Adrenal gland (tissue), 12 donors: ENCODE results near the gene CCDC6. TPM values are rescaled to one million over a fixed set of nuclear protein-coding genes. Genes with fewer than 3 reads are reported as not detected.
A peak's percentile ranks its signal among the peaks of the same experiment; 100 is the strongest.

Experiments
- DNase-seq, 7 donors: peaks; one replicate each; pipeline ENCODE4 v3.0.0-alpha.2; 2019 to 2020
- H3K27ac ChIP-seq, 5 donors: fragments of 200-600 bp; sonication (generic) in 4 of 5; 1 replicate in 3 of 5; 2 replicates in 2 of 5; pipeline versions ENCODE4 v1.5.1 to v1.8.0; 2016 to 2020; ENCODE audit warnings: mild to moderate bottlenecking in 1 of 5
- H3K27me3 ChIP-seq: fragments of 200-600 bp; 2 replicates; pipeline ENCODE4 v1.8.0; 2021
- H3K36me3 ChIP-seq, 2 donors: fragments of 200-600 bp; replicated peaks in 1 of 2; 1 replicate in 1 of 2; 2 replicates in 1 of 2; pipeline versions ENCODE4 v1.5.1 to v1.8.0; 2018 to 2022
- H3K4me1 ChIP-seq, 2 donors: fragments of 200-600 bp; replicated peaks in 1 of 2; 1 replicate in 1 of 2; 2 replicates in 1 of 2; pipeline versions ENCODE4 v1.5.1 to v1.8.0; 2018 to 2021
- H3K4me3 ChIP-seq, 4 donors: fragments of 200-600 bp; sonication (generic) in 3 of 4; one replicate each; pipeline ENCODE4 v1.5.1; 2016 to 2018
- H3K9me3 ChIP-seq, 3 donors: fragments of 200-600 bp; sonication (generic) in 1 of 3; replicated peaks in 1 of 3; 1 replicate in 2 of 3; 2 replicates in 1 of 3; pipeline versions ENCODE4 v1.5.1 to v1.8.0; 2016 to 2021
- POLR2A ChIP-seq, 2 donors: fragments of 450-650 bp; IDR thresholded peaks; one replicate each; pipeline ENCODE4 v1.6.1; 2017; ENCODE audit warnings: antibody characterized with exemption in 2 of 2, mild to moderate bottlenecking in 2 of 2, moderate library complexity in 1 of 2
- WGBS, 4 donors: extraction: QIAGEN DNeasy Blood & Tissue Kit in 2 of 4; methylation state at CpG; one replicate each; pipeline versions ENCODE4 v1.1.5 to v1.1.7; 2013 to 2017; 5-methylcytosine and 5-hydroxymethylcytosine counted together
- intact Hi-C, 2 donors: fragments of 100-400 bp; cut with DNase I; formaldehyde crosslinking; loops; one replicate each; pipeline versions ENCODE4 v1.14.1 to v1.15.0; 2022 to 2023
- polyA plus RNA-seq, 3 donors: library from polyadenylated mRNA; stranded (reverse); fragments of 200-250 nt in 2 of 3; fragments of 350-450 nt in 1 of 3; fragmentation: Illumina TruSeq in 1 of 3; extraction: RNeasy Lipid Tissue Mini Kit (QIAGEN cat#74804) in 1 of 3; gene quantifications; one replicate each; pipeline ENCODE4 v1.2.3, GENCODE V29; 2013 to 2014
- total RNA-seq, 9 donors: library from RNA; depleted of rRNA in 4 of 9; stranded (reverse); fragments of >200 nt in 4 of 9; fragments of 120-200 nt in 1 of 9; fragmentation: NEBNext Ultra II Directional in 1 of 9; extraction: Animal tissue kit (Norgen Biotek cat#: 25700) in 1 of 9; gene quantifications; one replicate each; pipeline versions ENCODE4 v1.1.0 to v1.2.4, GENCODE V29; 2013 to 2023
- TF ChIP-seq, protein P1 (sequence below), 6 experiments: fragments of 450-650 bp in 4 of 6; fragments of 200-600 bp in 2 of 6; sonication (generic) in 1 of 6; IDR thresholded peaks; 1 replicate in 5 of 6; 2 replicates in 1 of 6; pipeline versions ENCODE4 v1.5.1 to v1.8.0; 2016 to 2021; ENCODE audit warnings: antibody characterized with exemption in 6 of 6, mild to moderate bottlenecking in 2 of 6, moderate library complexity in 1 of 6
- donor health status: healthy with polysubstance abuse.
- donor health status: Bipolar disorder and iron deficiency.
- donor health status: DM: yes; HTN: yes; CAD: no.
- donor health status: DM: no; HTN: no; CAD: no.
- donor health status: DM: no; HTN: no; CAD: no.
- donor health status: DM: yes; HTN: yes; CAD: no.

The CCDC6 gene
- total and polyA plus RNA-seq, 12 donors = 7.1 to 53.3 (median 32.9) TPM

DNA sequence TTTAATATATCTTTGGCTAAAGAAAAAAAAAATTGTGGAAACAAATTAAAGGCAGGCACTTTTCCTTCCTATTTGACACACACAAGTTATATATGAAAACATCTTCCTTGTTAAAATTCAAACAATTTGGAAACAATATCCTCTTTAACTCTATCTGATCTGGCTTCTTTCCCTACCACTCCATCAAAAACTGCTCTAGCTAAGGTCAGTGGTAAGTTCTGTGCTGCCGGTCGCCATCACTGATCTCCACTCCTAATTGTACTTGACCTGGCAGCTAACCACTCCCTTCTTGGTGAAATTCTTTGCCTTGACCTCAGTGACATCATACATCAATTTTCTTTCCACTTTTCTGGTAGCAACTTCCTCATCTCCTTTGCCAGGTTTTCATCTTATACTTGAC is 105.2 kb downstream of the CCDC6 start:
- H3K4me3 ChIP-seq = no peak overlapping the region
- H3K27ac ChIP-seq = peak overlapping the region in 2 of 5 donors; percentile 7 to 30
- peaks cover 0 to 25% of the 10 kb centered on the region in 2 donors for H3K36me3 ChIP-seq
- no peaks in the 10 kb centered on the region for H3K9me3 ChIP-seq
- TF ChIP-seq, protein P1, sequence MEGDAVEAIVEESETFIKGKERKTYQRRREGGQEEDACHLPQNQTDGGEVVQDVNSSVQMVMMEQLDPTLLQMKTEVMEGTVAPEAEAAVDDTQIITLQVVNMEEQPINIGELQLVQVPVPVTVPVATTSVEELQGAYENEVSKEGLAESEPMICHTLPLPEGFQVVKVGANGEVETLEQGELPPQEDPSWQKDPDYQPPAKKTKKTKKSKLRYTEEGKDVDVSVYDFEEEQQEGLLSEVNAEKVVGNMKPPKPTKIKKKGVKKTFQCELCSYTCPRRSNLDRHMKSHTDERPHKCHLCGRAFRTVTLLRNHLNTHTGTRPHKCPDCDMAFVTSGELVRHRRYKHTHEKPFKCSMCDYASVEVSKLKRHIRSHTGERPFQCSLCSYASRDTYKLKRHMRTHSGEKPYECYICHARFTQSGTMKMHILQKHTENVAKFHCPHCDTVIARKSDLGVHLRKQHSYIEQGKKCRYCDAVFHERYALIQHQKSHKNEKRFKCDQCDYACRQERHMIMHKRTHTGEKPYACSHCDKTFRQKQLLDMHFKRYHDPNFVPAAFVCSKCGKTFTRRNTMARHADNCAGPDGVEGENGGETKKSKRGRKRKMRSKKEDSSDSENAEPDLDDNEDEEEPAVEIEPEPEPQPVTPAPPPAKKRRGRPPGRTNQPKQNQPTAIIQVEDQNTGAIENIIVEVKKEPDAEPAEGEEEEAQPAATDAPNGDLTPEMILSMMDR (IDR thresholded peaks at IDR 0.05) = no peak
- no peak for TF ChIP-seq POLR2A (IDR thresholded peaks at IDR 0.05)
- peaks cover 16 to 28% of the 10 kb centered on the region in 2 donors for H3K4me1 ChIP-seq
- peak in 1 of 7 donors; percentile 22 for DNase-seq
- 43 to 51% (median 45%) methylated on average over 2 of the region's 2 CpGs for WGBS, 4 donors
- no peaks in the 10 kb centered on the region for H3K27me3 ChIP-seq
- intact Hi-C loops = no loop called here

DNA sequence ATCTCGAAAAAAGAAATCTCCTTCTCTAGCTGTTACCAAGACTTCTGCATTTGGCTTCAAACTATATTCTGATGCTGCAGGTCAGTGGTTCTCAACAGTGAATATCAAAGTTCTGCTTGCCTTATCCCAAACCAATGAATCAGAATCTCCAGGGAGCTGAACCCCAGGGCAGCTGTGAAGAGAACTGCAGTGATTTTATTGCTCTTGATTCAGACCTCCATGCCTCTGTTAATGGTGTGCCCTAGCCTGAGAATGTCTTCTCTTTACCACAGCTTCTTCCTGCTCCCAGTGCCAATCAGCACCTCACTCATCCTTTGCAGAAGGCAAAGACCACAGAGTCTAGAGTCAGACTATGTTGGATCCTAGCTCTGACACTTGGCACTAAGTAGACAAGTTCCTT is 106.9 kb downstream of the CCDC6 start:
- no peak overlapping the region for H3K27ac ChIP-seq
- DNase-seq = no peak
- no peaks in the 10 kb centered on the region for H3K9me3 ChIP-seq
- 87 to 100% (median 94%) methylated on average over 1 of the region's 1 CpG for WGBS, 4 donors
- H3K4me1 ChIP-seq = peaks cover 16 to 29% of the 10 kb centered on the region in 2 donors
- intact Hi-C loops = no loop called here
- H3K36me3 ChIP-seq = peaks cover 0 to 10% of the 10 kb centered on the region in 2 donors
- no peaks in the 10 kb centered on the region for H3K27me3 ChIP-seq
- TF ChIP-seq POLR2A (IDR thresholded peaks at IDR 0.05) = no peak
- TF ChIP-seq, protein P1 (IDR thresholded peaks at IDR 0.05) = no peak
- no peak overlapping the region for H3K4me3 ChIP-seq

DNA sequence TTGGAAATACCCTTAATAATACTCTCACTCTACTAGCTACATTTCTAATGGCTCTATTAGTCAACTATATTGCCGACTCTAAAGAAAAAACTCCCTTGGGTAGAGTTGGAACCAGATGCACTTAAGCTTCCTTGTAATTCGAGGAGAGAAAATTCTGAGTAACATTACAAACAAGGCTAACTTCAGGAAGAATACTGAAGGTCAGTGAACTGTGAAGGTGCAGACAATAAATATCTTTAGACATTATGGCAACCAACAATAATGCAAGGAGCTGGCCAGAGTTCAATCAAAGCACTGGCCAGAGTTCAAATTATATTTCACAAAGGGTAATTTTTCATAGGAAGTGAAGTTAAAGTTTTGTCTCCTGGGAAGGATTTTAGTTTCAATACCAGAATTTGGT is 112.4 kb downstream of the CCDC6 start:
- DNase-seq = peak in 4 of 7 donors; percentile 26 to 66 (median 52)
- H3K9me3 ChIP-seq = no peaks in the 10 kb centered on the region
- no peaks in the 10 kb centered on the region for H3K27me3 ChIP-seq
- H3K36me3 ChIP-seq = peaks cover 0 to 16% of the 10 kb centered on the region in 2 donors
- TF ChIP-seq, protein P1 (IDR thresholded peaks at IDR 0.05) = no peak
- intact Hi-C loops = no loop called here
- 12 to 26% (median 21%) methylated on average over 2 of the region's 2 CpGs for WGBS, 4 donors
- H3K27ac ChIP-seq = peak overlapping the region; percentile 7 to 63 (median 29)
- H3K4me3 ChIP-seq = no peak overlapping the region
- H3K4me1 ChIP-seq = peaks cover 11% of the 10 kb centered on the region in 2 donors

DNA sequence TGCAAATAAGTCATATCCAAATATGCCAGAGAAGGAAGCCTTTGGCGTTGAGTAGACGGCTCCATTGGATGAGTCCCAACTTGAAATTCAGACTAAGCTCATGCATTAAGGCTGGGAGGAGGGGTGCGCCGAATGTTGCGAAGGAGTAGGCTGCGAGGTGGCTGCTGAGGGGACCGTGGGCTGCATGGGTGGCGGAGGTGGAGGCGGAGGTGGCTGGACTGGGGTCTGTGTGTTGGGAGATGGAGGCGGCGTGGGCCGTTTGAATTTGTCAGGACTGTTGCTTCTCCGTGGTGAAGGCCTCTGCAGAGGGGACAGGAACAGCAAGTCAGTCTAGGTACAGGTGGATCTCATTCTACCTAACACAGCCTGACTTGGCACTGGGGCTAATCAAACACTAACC is 113.5 kb downstream of the CCDC6 start:
- H3K4me1 ChIP-seq = peaks cover 11 to 12% of the 10 kb centered on the region in 2 donors
- DNase-seq = no peak
- no peaks in the 10 kb centered on the region for H3K27me3 ChIP-seq
- H3K4me3 ChIP-seq = no peak overlapping the region
- no peaks in the 10 kb centered on the region for H3K9me3 ChIP-seq
- intact Hi-C loops = no loop called here
- peaks cover 0 to 16% of the 10 kb centered on the region in 2 donors for H3K36me3 ChIP-seq
- TF ChIP-seq, protein P1 (IDR thresholded peaks at IDR 0.05) = no peak
- no peak for TF ChIP-seq POLR2A (IDR thresholded peaks at IDR 0.05)
- WGBS, 4 donors = 87 to 92% (median 90%) methylated on average over 13 of the region's 13 CpGs
- H3K27ac ChIP-seq = peak overlapping the region in 1 of 5 donors; percentile 13
